HCT116 (cell line): Measurements from ENCODE around the gene GRIN2A. TPM values are rescaled to one million over a fixed set of nuclear protein-coding genes. Genes with fewer than 3 reads are reported as not detected.

Experiments
- ATAC-seq: fragments of 200-7000 bp; cut with Tn5 transposase; 2 replicates; pipeline ENCODE4 v1.9.1; 2020; ENCODE audit warnings: mild to moderate bottlenecking, moderate library complexity
- Bru-seq: library from RNA; stranded (reverse); fragments of 400-500 nt; gene quantifications from one replicate; lab custom pipeline; 2021; lab: Mats Ljungman, UMichigan
- BruChase-seq, 2 experiments: library from RNA; stranded (reverse); fragments of 400-500 nt; gene quantifications; one replicate each; lab custom pipeline; 2021; lab: Mats Ljungman, UMichigan
- BruUV-seq: library from RNA; stranded (reverse); fragments of 400-500 nt; replicated peaks from 2 replicates; lab custom pipeline; 2021; lab: Mats Ljungman, UMichigan
- CTCF ChIA-PET: fragments of 300-600 bp; sonication (Branson Sonifier 250); formaldehyde crosslinking; loops from one replicate; lab custom pipeline; 2021; ENCODE audit warnings: antibody characterized with exemption; lab: Charles Lee
- POLR2A ChIA-PET: fragments of 300-600, 350-600 bp; sonication (Branson Sonifier 250); formaldehyde crosslinking; loops from one replicate; lab custom pipeline; 2021; ENCODE audit warnings: antibody characterized with exemption; lab: Charles Lee
- RAD21 ChIA-PET, 2 experiments: fragments of 300-600 bp; sonication (Branson Sonifier 250); formaldehyde crosslinking; loops; one replicate each; lab custom pipeline; 2023; ENCODE audit warnings: low total read pairs in 2 of 2; ENCODE audit not compliant: uncharacterized antibody in 2 of 2, unreplicated experiment in 2 of 2, low non-redundant PET in 1 of 2; lab: Charles Lee
- DNase-seq: peaks from one replicate; pipeline ENCODE4 v3.0.0-alpha.2; 2010; ENCODE audit warnings: low read depth, low spot score
- H2AFZ ChIP-seq: fragments of 200-600 bp; shearing (Covaris generic), sonication (generic); 2 replicates; pipeline ENCODE4 v1.6.1; 2017; ENCODE audit warnings: low read depth, mixed run types, mixed read lengths, antibody characterized with exemption, low read length; ENCODE audit not compliant: poor library complexity, severe bottlenecking
- H3K27ac ChIP-seq: 2 replicates; pipeline ENCODE4 v1.5.1; 2012; ENCODE audit warnings: low read depth, low read length
- H3K27me3 ChIP-seq: fragments of 200-600 bp; sonication (generic); 2 replicates; pipeline ENCODE4 v1.6.1; 2016; ENCODE audit warnings: mixed run types, low read length, mixed read lengths; ENCODE audit not compliant: insufficient read depth
- H3K36me3 ChIP-seq, 2 experiments: fragments of 200-500 bp in 1 of 2; fragments of 200-600 bp in 1 of 2; sonication (Bioruptor generic) in 1 of 2; sonication (generic) in 1 of 2; 2 replicates each; pipeline versions ENCODE4 v1.5.1 to v1.6.1; 2014 to 2016; ENCODE audit warnings: low read length in 2 of 2, inconsistent platforms in 1 of 2, mixed read lengths in 1 of 2, mixed run types in 1 of 2; ENCODE audit not compliant: insufficient read depth in 2 of 2, control insufficient read depth in 1 of 2
- H3K4me1 ChIP-seq, 2 experiments: fragments of 200-600 bp in 1 of 2; sonication (generic) in 1 of 2; 2 replicates each; pipeline versions ENCODE4 v1.5.1 to v1.6.1; 2012 to 2017; ENCODE audit warnings: low read length in 2 of 2, inconsistent platforms in 1 of 2, mild to moderate bottlenecking in 1 of 2, mixed read lengths in 1 of 2, mixed run types in 1 of 2, moderate library complexity in 1 of 2; ENCODE audit not compliant: insufficient read depth in 2 of 2, control insufficient read depth in 1 of 2
- H3K4me2 ChIP-seq: fragments of 200-600 bp; sonication (generic); 2 replicates; pipeline ENCODE4 v1.6.1; 2017; ENCODE audit warnings: mixed run types, low read length, mixed read lengths
- H3K4me3 ChIP-seq, 2 experiments: fragments of 200-600 bp in 1 of 2; sonication (generic) in 1 of 2; replicated peaks in 1 of 2; 2 replicates each; pipeline ENCODE4 v1.5.1; 2011 to 2016; ENCODE audit warnings: low read length in 2 of 2, control low read depth in 1 of 2, low read depth in 1 of 2, mild to moderate bottlenecking in 1 of 2, mixed read lengths in 1 of 2, mixed run types in 1 of 2
- H3K79me2 ChIP-seq: fragments of 200-600 bp; sonication (generic); 2 replicates; pipeline ENCODE4 v1.6.1; 2017; ENCODE audit warnings: mild to moderate bottlenecking, mixed run types, low read length, moderate library complexity, mixed read lengths; ENCODE audit not compliant: insufficient read depth
- H3K9ac ChIP-seq: fragments of 200-600 bp; sonication (generic); 2 replicates; pipeline ENCODE4 v1.6.1; 2016; ENCODE audit warnings: low read length, mixed read lengths
- H3K9me2 ChIP-seq: fragments of 200-600 bp; sonication (generic), shearing (Covaris generic); 2 replicates; pipeline ENCODE4 v1.6.1; 2017; ENCODE audit warnings: mixed run types, mild to moderate bottlenecking, moderate library complexity; ENCODE audit not compliant: insufficient read depth
- H3K9me3 ChIP-seq, 2 experiments: fragments of 200-500 bp in 1 of 2; fragments of 200-600 bp in 1 of 2; sonication (Bioruptor generic) in 1 of 2; sonication (generic) in 1 of 2; 2 replicates each; pipeline ENCODE4 v1.6.1; 2014 to 2017; ENCODE audit warnings: low read length in 2 of 2, mixed read lengths in 2 of 2, inconsistent platforms in 1 of 2, low read depth in 1 of 2, mild to moderate bottlenecking in 1 of 2, mixed run types in 1 of 2, moderate library complexity in 1 of 2; ENCODE audit not compliant: control insufficient read depth in 1 of 2, insufficient read depth in 1 of 2
- H4K20me1 ChIP-seq: fragments of 200-600 bp; sonication (generic), shearing (Covaris generic); 2 replicates; pipeline ENCODE4 v1.6.1; 2017; ENCODE audit warnings: mixed run types, mild to moderate bottlenecking, moderate library complexity; ENCODE audit not compliant: insufficient read depth
- CBX3 ChIP-seq: IDR thresholded peaks from 2 replicates; pipeline ENCODE4 v1.6.1; 2012; ENCODE audit warnings: low read depth
- CEBPB ChIP-seq: IDR thresholded peaks from 2 replicates; pipeline ENCODE4 v1.6.1; 2012; ENCODE audit warnings: low read depth
- CTCF ChIP-seq, 3 experiments: fragments of 200-600 bp in 1 of 3; sonication (generic) in 1 of 3; IDR thresholded peaks in 2 of 3; conservative IDR thresholded peaks in 1 of 3; 2 replicates each; pipeline ENCODE4 v1.5.1; 2012 to 2017; ENCODE audit warnings: low read depth in 2 of 3, low read length in 2 of 3, antibody characterized with exemption in 1 of 3, borderline replicate concordance in 1 of 3, control low read depth in 1 of 3, mild to moderate bottlenecking in 1 of 3, mixed read lengths in 1 of 3, mixed run types in 1 of 3, moderate library complexity in 1 of 3; ENCODE audit not compliant: insufficient read depth in 1 of 3
- EGR1 ChIP-seq: IDR thresholded peaks from 2 replicates; pipeline ENCODE4 v1.6.1; 2012; ENCODE audit warnings: low read depth
- ELF1 ChIP-seq: IDR thresholded peaks from 2 replicates; pipeline ENCODE4 v1.6.1; 2012; ENCODE audit warnings: low read depth, borderline replicate concordance
- EZH2 ChIP-seq: fragments of 200-600 bp; sonication (generic); IDR thresholded peaks from 2 replicates; pipeline ENCODE4 v1.6.1; 2017; ENCODE audit warnings: antibody characterized with exemption, mixed run types
- JUND ChIP-seq: IDR thresholded peaks from 2 replicates; pipeline ENCODE4 v1.6.1; 2012
- MAX ChIP-seq: IDR thresholded peaks from 2 replicates; pipeline ENCODE4 v1.6.1; 2012
- POLR2A ChIP-seq: IDR thresholded peaks from 2 replicates; pipeline ENCODE4 v1.7.0; 2011; ENCODE audit warnings: borderline replicate concordance; ENCODE audit not compliant: insufficient read depth, insufficient read length; ENCODE audit errors: extremely low read depth
- POLR2AphosphoS5 ChIP-seq: IDR thresholded peaks from 2 replicates; pipeline ENCODE4 v1.6.1; 2011; ENCODE audit warnings: mild to moderate bottlenecking, low read depth, low read length, moderate library complexity
- RAD21 ChIP-seq: IDR thresholded peaks from 2 replicates; pipeline ENCODE4 v1.6.1; 2012; ENCODE audit warnings: low read depth, mild to moderate bottlenecking
- REST ChIP-seq: IDR thresholded peaks from 2 replicates; pipeline ENCODE4 v1.6.1; 2012; ENCODE audit warnings: low read depth
- SIN3A ChIP-seq: IDR thresholded peaks from 2 replicates; pipeline ENCODE4 v1.6.1; 2012; ENCODE audit warnings: low read depth
- SRF ChIP-seq: IDR thresholded peaks from 2 replicates; pipeline ENCODE4 v1.6.1; 2012; ENCODE audit warnings: low read depth
- YY1 ChIP-seq: IDR thresholded peaks from 2 replicates; pipeline ENCODE4 v1.6.1; 2011; ENCODE audit warnings: low read length, low read depth, moderate library complexity, mild to moderate bottlenecking; ENCODE audit not compliant: insufficient replicate concordance; ENCODE audit errors: extremely low read depth
- ZBTB33 ChIP-seq: IDR thresholded peaks from 2 replicates; pipeline ENCODE4 v1.6.1; 2011; ENCODE audit warnings: mild to moderate bottlenecking, low read length, moderate library complexity; ENCODE audit not compliant: insufficient replicate concordance; ENCODE audit errors: extremely low read depth
- ZFX ChIP-seq: fragments of 450-650 bp; IDR thresholded peaks from 2 replicates; pipeline ENCODE4 v1.6.1; 2017
- ZNF274 ChIP-seq: fragments of 200-500 bp; sonication (Bioruptor generic); IDR thresholded peaks from 2 replicates; pipeline ENCODE4 v1.6.1; 2014; ENCODE audit warnings: mild to moderate bottlenecking, low read depth, low read length, inconsistent platforms
- intact Hi-C: fragments of 100-400 bp; cut with micrococcal nuclease; formaldehyde crosslinking; loops from 2 replicates; pipeline ENCODE4 v1.10.0; 2022
- long read RNA-seq: library from polyadenylated mRNA; unstranded; transcript quantifications from one replicate; pipeline ENCODE4 v2.0.0, GENCODE V29; 2021; ENCODE audit not compliant: unreplicated experiment
- polyA plus RNA-seq: library from polyadenylated mRNA; unstranded; fragments of >200 nt; gene quantifications from 2 replicates; pipeline ENCODE4 v1.2.1, GENCODE V29; 2012; ENCODE audit warnings: missing spikeins
- total RNA-seq: library from RNA; stranded (reverse); gene quantifications from one replicate; pipeline ENCODE4 v1.2.1, GENCODE V29; 2021; ENCODE audit not compliant: unreplicated experiment

GRIN2A gene
- 0.02 TPM for total RNA-seq
- not detected in 2 replicates for polyA plus RNA-seq
- Bru-seq, nascent RNA = percentile 4 among the genes with signal in this experiment
- BruChase-seq, experiment 1, labeled RNA remaining after a 6-hour chase = percentile 1 among the genes with signal in this experiment
- percentile 4 among the genes with signal in this experiment for BruChase-seq, experiment 2, labeled RNA remaining after a 2-hour chase
- long read RNA-seq = 0 reads

- H3K4me2 ChIP-seq = peak within 1 kb of the TSS; percentile 40
- BruUV-seq = no TSS peak
- H3K27ac ChIP-seq = no peak within 1 kb of the TSS
- no peak within 1 kb of the TSS for H3K4me3 ChIP-seq
- H3K9ac ChIP-seq = no peak within 1 kb of the TSS
- H3K4me1 ChIP-seq = peaks cover 0 to 4% of the 10 kb centered on the region in 2 experiments; a peak in 1 of 4 replicates
- DNase-seq (no peak), ATAC-seq (no peak)
- H3K9me2 ChIP-seq = no peaks in the 10 kb centered on the region
- H3K79me2 ChIP-seq = no peaks in the 10 kb centered on the region
- no peak for TF ChIP-seq JUND
- no peak for TF ChIP-seq ZNF274
- no peak for TF ChIP-seq POLR2A
- no peak for TF ChIP-seq EZH2
- TF ChIP-seq CBX3 = no peak
- TF ChIP-seq YY1 = no peak
- TF ChIP-seq MAX = no peak
- no peak for TF ChIP-seq CTCF (IDR thresholded peaks at IDR 0.05 in 2 of 3, conservative IDR thresholded peaks at IDR 0.05 in 1 of 3; ENCODE audit: borderline replicate concordance in 1 of 3, insufficient read depth in 1 of 3, low read depth in 2 of 3, low read length in 2 of 3)
- no peak for TF ChIP-seq ZFX
- no peak for TF ChIP-seq SRF
- no peak for TF ChIP-seq ELF1
- TF ChIP-seq ZBTB33 = no peak
- TF ChIP-seq SIN3A = no peak
- no peak for TF ChIP-seq EGR1
- no peak for TF ChIP-seq REST
- no peak for TF ChIP-seq POLR2AphosphoS5
- no peak for TF ChIP-seq RAD21
- no peak for TF ChIP-seq CEBPB
- H2AFZ ChIP-seq = peak within 1 kb of the TSS; percentile 41
- RAD21 ChIA-PET = interaction anchor here in 1 of 2 experiments (0.6 kb wide), 1 partner anchor 79 kb away, joined by 4 read pairs; no protein-coding TSS in a partner anchor
- no peaks in the 10 kb centered on the region for H3K36me3 ChIP-seq
- POLR2A ChIA-PET = no interaction called here
- H3K9me3 ChIP-seq = no peaks in the 10 kb centered on the region
- H4K20me1 ChIP-seq = no peaks in the 10 kb centered on the region
- intact Hi-C loops = no loop called here
- CTCF ChIA-PET = interaction anchor here (1.6 kb wide), 1 partner anchor 534 kb away, joined by 6 read pairs; no protein-coding TSS in a partner anchor
- H3K27me3 ChIP-seq = no peaks in the 10 kb centered on the region
Observed at GRCh38 chr16:10182222-10183053, at the start of gene GRIN2A. TSS of gene GRIN2A (minus strand) at chr16:10182428. CDS start at chr16:10180411, 2,017 bp downstream.
